Activated CD8-positive, alpha-beta memory T cell treated with anti-CD3 and anti-CD28 coated beads for 36 hours (primary cell): ENCODE results near the gene CIAO1. TPM values are rescaled to one million over a fixed set of nuclear protein-coding genes. Genes with fewer than 3 reads are reported as not detected.

Source experiments
- CTCF ChIA-PET: fragments of 350-600 bp; sonication (Branson Sonifier 250); formaldehyde crosslinking; loops from one replicate; lab custom pipeline; 2021; ENCODE audit warnings: antibody characterized with exemption; lab: Charles Lee
- POLR2A ChIA-PET: fragments of 350-600 bp; sonication (Branson Sonifier 250); formaldehyde crosslinking; loops from one replicate; lab custom pipeline; 2021; ENCODE audit warnings: antibody characterized with exemption; lab: Charles Lee
- total RNA-seq, 2 experiments: library from RNA; stranded (reverse); gene quantifications; one replicate each; pipeline ENCODE4 v1.2.3, GENCODE V29; 2021

Gene CIAO1
- total RNA-seq, 2 experiments from 2014 or later, result 76.7 to 76.8 TPM

GRCh38 chr2:96306370-96306769 lies 40.3 kb downstream of the CIAO1 start:
- ChIA-PET POLR2A (interaction anchor here (0.6 to 3.0 kb wide), 8 partner anchors 10 to 226 kb away, joined by 3 to 23 read pairs (median 5); partner anchors contain the start of genes ITPRIPL1 and NCAPH), CTCF (interaction anchor here (0.7 to 1.5 kb wide), 4 partner anchors 14 to 106 kb away, joined by 3 to 6 read pairs (median 3); partner anchors contain the start of gene ITPRIPL1)

- ChIA-PET POLR2A (no interaction called here), CTCF (interaction anchor here (1.0 kb wide), 1 partner anchor 13 kb away, joined by 5 read pairs; no protein-coding TSS in a partner anchor)
Measured at GRCh38 chr2:96308248-96308647, 42.2 kb downstream of the CIAO1 start.

- POLR2A ChIA-PET, result interaction anchor here (1.1 kb wide), 1 partner anchor 21 kb away, joined by 3 read pairs; the partner anchor contains the start of gene NCAPH
- CTCF ChIA-PET, result no interaction called here
Measured at GRCh38 chr2:96315005-96315399, 49.0 kb downstream of the CIAO1 start.

- ChIA-PET CTCF (no interaction called here), POLR2A (interaction anchor here (1.0 to 1.9 kb wide), 3 partner anchors 10 to 27 kb away, joined by 3 to 6 read pairs (median 3); partner anchors contain the start of gene NCAPH)
Measured at GRCh38 chr2:96315400-96316071, 49.5 kb downstream of the CIAO1 start.

- ChIA-PET CTCF (no interaction called here), POLR2A (interaction anchor here (1.9 kb wide), 1 partner anchor 11 kb away, joined by 6 read pairs; no protein-coding TSS in a partner anchor)
Measured at GRCh38 chr2:96316999-96317398, 51.0 kb downstream of the CIAO1 start.

- ChIA-PET POLR2A (no interaction called here), CTCF (no interaction called here)
Measured at GRCh38 chr2:96317584-96317997, 51.6 kb downstream of the CIAO1 start.

GRCh38 chr2:96318723-96319122 lies 52.7 kb downstream of the CIAO1 start:
- POLR2A ChIA-PET, result no interaction called here
- CTCF ChIA-PET, result interaction anchor here (0.7 kb wide), 1 partner anchor 23 kb away, joined by 3 read pairs; no protein-coding TSS in a partner anchor

GRCh38 chr2:96319396-96319795 lies 53.4 kb downstream of the CIAO1 start:
- ChIA-PET POLR2A (interaction anchor here (0.6 to 3.0 kb wide), 2 partner anchors 25 to 155 kb away, joined by 4 to 11 read pairs; no protein-coding TSS in a partner anchor), CTCF (interaction anchor here (0.9 to 3.9 kb wide), 4 partner anchors 13 to 189 kb away, joined by 3 to 14 read pairs (median 7); partner anchors contain the start of gene NCAPH)

GRCh38 chr2:96320326-96320725 lies 54.3 kb downstream of the CIAO1 start:
- ChIA-PET POLR2A (interaction anchor here (0.6 to 3.0 kb wide), 10 partner anchors 13 to 208 kb away, joined by 4 to 25 read pairs (median 6); partner anchors contain the start of genes NCAPH, SNRNP200 and STARD7), CTCF (interaction anchor here (0.9 to 3.9 kb wide), 9 partner anchors 12 to 217 kb away, joined by 3 to 14 read pairs (median 5); partner anchors contain the start of gene NCAPH)

GRCh38 chr2:96320728-96321622 lies 55.0 kb downstream of the CIAO1 start:
- CTCF ChIA-PET, result interaction anchor here (1.0 to 3.9 kb wide), 14 partner anchors 9 to 233 kb away, joined by 3 to 14 read pairs (median 4); partner anchors contain the start of gene NCAPH

More at GRCh38 chr2:96320728-96321622, 55.0 kb downstream of the CIAO1 start:
- POLR2A ChIA-PET, result interaction anchor here (0.6 to 3.0 kb wide), 17 partner anchors 12 to 537 kb away, joined by 3 to 25 read pairs (median 5); partner anchors contain the start of genes ANKRD39, NCAPH, SNRNP200 and STARD7

Other genes with a start within 250 kb of the CIAO1 start
- gene GPAT2, start 231.3 kb upstream of the CIAO1 start, total RNA-seq, result 10 to 100 TPM; 35.4 to 37.9 TPM
- under 1 TPM; 0.25 to 0.34 TPM for gene ADRA2B, start 149.7 kb upstream of the CIAO1 start, total RNA-seq
- gene ASTL, start 127.7 kb upstream of the CIAO1 start, total RNA-seq, result 10 to 100 TPM; 18.1 to 19.3 TPM
- gene DUSP2, start 120.8 kb upstream of the CIAO1 start, total RNA-seq, result 100 to 1,000 TPM; 297 to 298 TPM
- gene STARD7, start 57.4 kb upstream of the CIAO1 start, total RNA-seq, result 100 to 1,000 TPM; 241 to 248 TPM
- gene TMEM127, start 228 bp upstream of the CIAO1 start, total RNA-seq, result 10 to 100 TPM; 24.6 to 27.4 TPM
- 100 to 1,000 TPM; 193 to 200 TPM for gene SNRNP200, start 39.3 kb downstream of the CIAO1 start, total RNA-seq
- gene ITPRIPL1, start 59.1 kb downstream of the CIAO1 start, total RNA-seq, result 10 to 100 TPM; 59.8 to 60.7 TPM
- 10 to 100 TPM; 71.9 to 73.9 TPM for gene NCAPH, start 69.5 kb downstream of the CIAO1 start, total RNA-seq
- under 1 TPM; 0.10 to 0.13 TPM for gene NEURL3, start 239.1 kb downstream of the CIAO1 start, total RNA-seq